Activated gamma-delta T cell (primary cell): ENCODE measurements around the gene CT55.
"Not testable (repeated sequence)": the region's sequence is repeated elsewhere in the genome, so short reads cannot be mapped to it uniquely, and the experiment has no call there.

Experiments used
- DNase-seq: peaks from one replicate; lab custom pipeline; 2025; lab: John Stamatoyannopoulos, UW
- total RNA-seq, 2 donors: gene quantifications; one replicate each; lab custom pipeline; 2026; lab: John Stamatoyannopoulos, UW

CT55 gene
- total RNA-seq, result 0 reads per million in 2 donors

GRCh38 chrX:135170877-135171519 lies at the start of gene CT55:
Gene CT55 (minus strand): TSS chrX:135171398. CDS start chrX:135171171, 227 bp downstream.
- no peak for DNase-seq

GRCh38 chrX:135213200-135213844 lies 42.1 kb upstream of the CT55 start:
- DNase-seq, result no peak

- DNase-seq, result not testable (repeated sequence)
Observed at GRCh38 chrX:135206427-135206826, 35.2 kb upstream of the CT55 start.

DNA sequence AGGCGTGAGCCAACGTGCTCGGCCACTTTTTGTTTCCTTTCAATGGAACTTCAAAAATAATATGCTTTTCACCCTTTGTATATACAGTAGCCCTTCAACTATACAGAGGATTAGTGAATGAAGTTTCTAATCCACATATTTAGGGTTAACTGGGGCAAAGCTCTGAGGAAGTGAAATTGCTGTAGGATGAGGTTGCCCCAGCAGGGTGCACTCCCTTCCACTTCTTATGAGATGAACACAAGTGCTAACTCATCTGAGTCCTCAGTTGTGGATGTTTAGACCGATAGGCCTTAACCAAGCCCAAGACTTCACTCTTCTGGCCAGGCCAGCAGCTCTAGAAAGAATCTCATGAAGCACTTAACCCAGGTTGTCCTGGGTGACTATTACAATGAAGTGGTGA lies 29.1 kb upstream of the CT55 start:
- no peak for DNase-seq

DNA sequence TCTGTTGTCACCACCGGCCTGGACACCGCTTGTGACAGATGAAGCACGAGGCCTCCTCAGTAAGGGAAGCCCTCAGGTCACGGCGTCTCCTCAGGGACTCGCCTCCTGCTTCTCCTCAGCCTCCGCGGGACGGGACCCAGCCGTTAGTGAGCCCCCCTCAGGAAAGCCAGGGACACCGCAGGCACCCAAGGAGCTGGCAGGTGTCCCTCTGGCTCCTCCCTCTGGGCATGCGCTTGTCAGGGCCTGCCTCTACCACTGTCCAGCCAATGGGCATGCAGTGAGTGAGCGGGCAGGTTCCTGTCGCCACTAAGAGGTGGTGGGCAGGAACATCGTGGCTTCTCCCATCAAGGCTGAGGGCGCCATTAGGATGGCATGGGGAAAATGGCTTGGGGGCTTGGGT lies 23.5 kb upstream of the CT55 start:
- DNase-seq, result no peak

- no peak for DNase-seq
Observed at GRCh38 chrX:135193740-135194139, 22.5 kb upstream of the CT55 start.

DNA sequence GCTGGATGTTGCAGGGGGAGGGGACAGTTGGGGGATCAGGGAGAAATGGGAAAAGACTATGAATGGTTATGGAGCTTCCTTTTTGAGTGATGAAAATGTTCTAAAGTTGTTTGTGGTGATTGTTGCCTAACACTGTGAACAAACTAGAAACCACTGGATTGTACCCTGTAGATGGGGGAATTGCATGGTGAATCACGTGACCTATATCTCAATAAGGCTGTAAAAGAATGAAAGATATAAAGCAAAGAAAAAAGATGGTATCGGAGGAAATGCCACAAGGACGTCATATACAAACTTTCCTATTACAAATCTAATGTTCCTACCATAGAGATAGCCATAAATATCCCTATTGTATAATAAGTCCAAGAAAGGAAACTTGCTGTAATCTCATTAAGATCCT lies 20.6 kb upstream of the CT55 start:
- DNase-seq, result no peak

DNA sequence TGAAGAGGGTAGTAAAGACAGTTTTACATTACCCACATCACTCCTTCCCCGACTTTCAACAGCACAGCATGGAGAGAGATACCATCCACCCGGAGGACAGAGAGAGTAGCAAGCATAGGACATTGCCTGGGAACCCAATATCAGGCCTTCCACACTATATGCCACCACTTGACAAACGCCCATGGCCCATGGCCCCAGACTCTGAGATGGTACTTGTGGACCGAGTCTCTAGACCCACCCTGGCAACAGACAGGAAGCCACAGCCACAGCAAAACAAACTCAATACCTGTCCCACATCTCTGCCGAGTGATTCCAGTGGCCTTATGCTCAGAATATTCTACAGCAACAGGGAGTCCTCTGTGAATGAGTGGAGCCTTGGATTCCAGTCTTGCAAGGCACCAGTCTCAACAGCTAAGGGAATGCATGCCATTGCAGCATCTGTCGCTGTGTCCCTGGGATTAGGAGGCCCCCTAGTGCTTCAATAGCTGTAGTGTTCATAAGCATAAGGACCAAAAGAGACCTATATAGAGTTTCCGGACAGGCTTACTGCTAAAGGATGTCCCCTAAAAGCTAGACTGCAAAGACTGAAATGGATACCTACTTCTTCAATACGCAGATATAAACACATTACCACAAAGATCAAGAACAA lies 14.7 kb upstream of the CT55 start:
- DNase-seq, result no peak

DNA sequence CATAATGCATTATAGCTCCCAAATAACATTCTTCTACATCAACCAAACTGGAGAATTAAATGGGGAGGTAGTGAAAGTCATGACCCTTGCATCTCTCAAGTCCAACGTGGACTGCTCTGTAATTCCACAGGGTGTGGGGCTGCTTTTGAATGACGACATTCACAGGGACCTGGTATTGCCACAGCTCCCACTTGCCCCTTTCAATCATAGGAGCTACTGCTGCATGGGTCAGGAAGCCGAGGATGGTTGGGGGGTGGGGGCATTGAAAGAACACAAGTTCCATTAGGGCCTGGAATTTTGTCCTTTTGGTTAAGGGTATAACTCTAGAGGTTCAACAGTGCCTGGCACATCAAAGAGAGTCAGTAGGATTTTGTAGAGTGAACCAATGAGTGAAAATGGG lies 7.4 kb upstream of the CT55 start:
- DNase-seq, result no peak

GRCh38 chrX:135170468-135170867 lies 730 bp downstream of the CT55 start:
- no peak for DNase-seq

DNA sequence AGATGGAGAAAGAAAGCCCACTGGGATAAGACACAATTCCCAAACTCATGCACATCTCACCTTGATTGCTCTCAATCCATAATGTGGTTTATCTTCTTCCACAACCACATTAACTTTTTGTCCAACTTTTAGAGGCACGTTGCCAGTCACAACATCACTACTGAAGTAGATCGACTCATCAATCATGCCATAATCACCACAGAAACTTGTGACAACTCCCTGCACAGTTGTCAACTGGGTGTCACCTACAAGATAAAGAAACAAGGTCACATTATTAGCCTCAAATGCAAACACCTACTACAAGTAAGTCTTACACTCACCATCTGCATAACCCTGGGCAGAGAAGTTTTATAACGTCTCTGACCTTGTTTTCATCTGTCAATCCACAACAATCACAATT lies 1.7 kb downstream of the CT55 start:
- DNase-seq, result not testable (repeated sequence)

- no peak for DNase-seq
Observed at GRCh38 chrX:135168486-135168885, 2.7 kb downstream of the CT55 start.

- DNase-seq, result not testable (repeated sequence)
Observed at GRCh38 chrX:135154688-135155087, 16.5 kb downstream of the CT55 start.

DNA sequence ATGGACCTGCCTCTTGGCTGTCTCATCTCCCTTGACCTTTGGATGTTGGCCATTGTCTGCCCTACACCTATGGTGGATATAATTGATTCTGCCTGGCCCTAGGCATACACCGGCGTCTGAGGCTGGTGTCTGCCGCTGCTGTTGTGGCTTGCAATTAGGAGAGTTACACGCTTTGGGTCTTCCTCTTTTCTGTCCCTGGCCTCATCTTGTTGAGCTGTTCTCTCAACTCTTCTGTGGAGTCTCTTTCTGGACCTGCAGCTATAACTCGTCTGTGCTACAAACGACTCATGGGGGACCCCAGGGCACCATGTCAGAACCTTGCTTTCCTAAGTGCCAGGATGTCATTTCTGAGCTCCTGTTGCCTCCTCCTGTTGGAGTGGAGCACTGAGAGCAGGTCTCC lies 45.1 kb downstream of the CT55 start:
- not testable (repeated sequence) for DNase-seq

DNA sequence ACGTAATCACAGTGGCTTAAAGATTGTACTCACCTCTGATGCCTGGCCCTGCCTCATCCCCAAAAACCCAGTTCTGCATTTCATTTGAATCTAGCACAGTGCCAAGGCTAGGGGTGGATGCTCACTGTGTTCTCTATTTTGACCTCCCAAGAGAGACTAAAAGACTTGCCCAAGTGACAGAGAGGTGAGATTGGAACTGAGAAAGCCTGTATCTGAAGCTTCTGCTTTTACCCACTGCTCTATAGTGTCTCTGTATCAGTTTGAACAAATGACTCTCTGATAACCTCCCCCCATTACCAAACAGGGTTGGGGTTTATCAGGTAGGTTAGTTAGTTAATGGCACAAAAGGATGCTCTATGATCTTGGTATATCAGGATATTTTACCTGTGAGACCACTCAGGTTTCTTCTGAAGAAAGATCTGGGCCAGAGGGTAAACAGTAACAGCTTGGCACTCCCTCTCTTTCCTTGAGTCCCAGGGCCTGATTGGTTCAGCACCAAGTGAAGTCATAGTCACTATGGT lies 51.1 kb downstream of the CT55 start, which contains the start of gene ETDB:
ETDB (minus strand) TSS at position 471 of the 521 bp plus-strand sequence. CDS start 1,265 bp downstream, outside the sequence.
- DNase-seq, result not testable (repeated sequence)

DNA sequence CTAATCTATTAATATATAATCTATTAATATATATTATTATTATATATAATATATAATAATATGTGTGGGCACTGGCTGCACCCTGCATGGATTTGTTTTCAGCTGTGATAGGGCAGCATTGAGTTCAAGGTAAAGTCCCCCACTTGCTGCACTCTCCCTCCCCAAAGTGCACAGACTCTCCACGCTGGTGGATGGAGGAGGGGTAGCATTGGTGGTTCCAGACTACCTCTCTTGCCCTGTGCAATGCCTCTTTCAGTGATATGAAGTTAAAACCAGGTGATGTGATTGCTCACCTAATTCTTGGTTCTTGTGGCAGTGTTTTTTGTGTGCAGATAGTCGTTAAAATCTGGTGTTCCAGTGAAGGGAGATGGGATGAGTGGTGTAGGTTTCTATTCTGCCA lies 55.1 kb downstream of the CT55 start:
- not testable (repeated sequence) for DNase-seq

- DNase-seq, result no peak
Observed at GRCh38 chrX:135114392-135114791, 56.8 kb downstream of the CT55 start.

GRCh38 chrX:135112743-135113142 lies 58.5 kb downstream of the CT55 start:
- DNase-seq, result no peak

DNA sequence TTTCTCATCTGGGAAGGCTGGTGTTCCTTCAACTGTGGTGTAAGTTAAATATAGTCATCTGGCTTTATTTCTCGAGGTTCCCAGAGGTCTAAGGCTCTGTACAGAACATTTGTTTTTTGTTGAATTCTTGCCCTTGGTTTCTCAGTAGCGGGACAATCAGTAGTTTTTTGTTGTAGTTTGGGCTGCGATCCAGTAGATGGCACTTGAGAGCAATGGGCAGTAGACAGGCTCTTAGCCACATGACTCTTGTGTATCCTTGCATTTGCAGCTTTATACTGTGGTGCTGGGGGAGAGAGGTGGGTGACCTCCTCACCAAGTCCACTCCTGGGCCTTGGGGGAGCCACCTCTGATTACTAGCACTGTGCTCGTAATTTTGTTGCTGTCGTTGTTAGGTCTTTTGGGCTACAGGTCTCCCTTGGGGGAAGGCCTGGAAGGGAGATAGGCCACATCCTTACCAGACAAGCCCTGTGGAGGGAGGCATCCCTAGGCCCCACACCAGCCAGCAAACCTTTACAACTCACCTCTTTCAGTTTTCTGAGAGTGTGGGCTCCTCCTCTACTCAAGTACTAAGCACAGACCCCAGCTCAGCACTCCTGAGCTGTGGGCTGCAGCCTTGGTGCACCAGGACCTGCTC lies 59.0 kb downstream of the CT55 start:
- no peak for DNase-seq

- no peak for DNase-seq
Observed at GRCh38 chrX:135109554-135109953, 61.6 kb downstream of the CT55 start.
